ENCODE results near the gene GLG1.

GLG1 gene

GRCh38 chr16:74585846-74586443 lies 21.0 kb downstream of the GLG1 start:
- H2AFZ ChIP-seq (ENCODE audit: low read depth, low read length) = no peak overlapping the region
- H3K4me2 ChIP-seq (ENCODE audit: low read length) = no peak overlapping the region
- peaks cover 16% of the 10 kb centered on the region for H3K36me3 ChIP-seq (replicated peaks; ENCODE audit: low read depth, low read length)
- H3K9ac ChIP-seq (ENCODE audit: low read length) = no peak overlapping the region
- H3K9me3 ChIP-seq (ENCODE audit: insufficient read depth, low read length) = no peaks in the 10 kb centered on the region
- no peaks in the 10 kb centered on the region for H3K27me3 ChIP-seq (ENCODE audit: low read depth, low read length)
- H3K79me2 ChIP-seq (ENCODE audit: low read length) = peaks cover 94% of the 10 kb centered on the region
- TF ChIP-seq CTCF (IDR thresholded peaks at IDR 0.05; ENCODE audit: low read depth, low read length) (no peak), EZH2phosphoT487 (IDR thresholded peaks at IDR 0.05; ENCODE audit: low read depth) (no peak)
- H3K27ac ChIP-seq (ENCODE audit: low read length) = no peak overlapping the region
- H4K20me1 ChIP-seq (ENCODE audit: insufficient read depth, low read length) = peaks cover 22% of the 10 kb centered on the region
- H3K4me1 ChIP-seq (ENCODE audit: low read length) = peaks cover 61% of the 10 kb centered on the region
- H3K4me3 ChIP-seq (ENCODE audit: low read length) = no peak overlapping the region

GRCh38 chr16:74583926-74584666 lies 22.8 kb downstream of the GLG1 start:
- H2AFZ ChIP-seq (ENCODE audit: low read depth, low read length) = no peak overlapping the region
- no peak overlapping the region for H3K9ac ChIP-seq (ENCODE audit: low read length)
- H3K4me2 ChIP-seq (ENCODE audit: low read length) = 0 out of 2 replicates have a peak overlapping the region, but pooled peaks have one; percentile 1
- H3K4me3 ChIP-seq (ENCODE audit: low read length) = no peak overlapping the region
- H3K79me2 ChIP-seq (ENCODE audit: low read length) = peaks cover 98% of the 10 kb centered on the region
- H3K36me3 ChIP-seq (replicated peaks; ENCODE audit: low read depth, low read length) = peaks cover 13% of the 10 kb centered on the region
- no peaks in the 10 kb centered on the region for H3K27me3 ChIP-seq (ENCODE audit: low read depth, low read length)
- TF ChIP-seq EZH2phosphoT487 (IDR thresholded peaks at IDR 0.05; ENCODE audit: low read depth) (no peak), CTCF (IDR thresholded peaks at IDR 0.05; ENCODE audit: low read depth, low read length) (no peak)
- H3K9me3 ChIP-seq (ENCODE audit: insufficient read depth, low read length) = no peaks in the 10 kb centered on the region
- H3K4me1 ChIP-seq (ENCODE audit: low read length) = peaks cover 53% of the 10 kb centered on the region
- peaks cover 30% of the 10 kb centered on the region for H4K20me1 ChIP-seq (ENCODE audit: insufficient read depth, low read length)
- no peak overlapping the region for H3K27ac ChIP-seq (ENCODE audit: low read length)

GRCh38 chr16:74582970-74583369 lies 23.9 kb downstream of the GLG1 start:
- H3K4me1 ChIP-seq (ENCODE audit: low read length) = peaks cover 53% of the 10 kb centered on the region
- H3K9ac ChIP-seq (ENCODE audit: low read length) = no peak overlapping the region
- no peak overlapping the region for H3K4me2 ChIP-seq (ENCODE audit: low read length)
- H3K9me3 ChIP-seq (ENCODE audit: insufficient read depth, low read length) = no peaks in the 10 kb centered on the region
- no peak overlapping the region for H3K4me3 ChIP-seq (ENCODE audit: low read length)
- H3K27ac ChIP-seq (ENCODE audit: low read length) = no peak overlapping the region
- H3K27me3 ChIP-seq (ENCODE audit: low read depth, low read length) = no peaks in the 10 kb centered on the region
- peaks cover 41% of the 10 kb centered on the region for H4K20me1 ChIP-seq (ENCODE audit: insufficient read depth, low read length)
- peaks cover 5% of the 10 kb centered on the region for H3K36me3 ChIP-seq (replicated peaks; ENCODE audit: low read depth, low read length)
- peaks cover 98% of the 10 kb centered on the region for H3K79me2 ChIP-seq (ENCODE audit: low read length)
- TF ChIP-seq EZH2phosphoT487 (IDR thresholded peaks at IDR 0.05; ENCODE audit: low read depth) (no peak), CTCF (IDR thresholded peaks at IDR 0.05; ENCODE audit: low read depth, low read length) (no peak)
- H2AFZ ChIP-seq (ENCODE audit: low read depth, low read length) = no peak overlapping the region

GRCh38 chr16:74580833-74581232 lies 26.1 kb downstream of the GLG1 start:
- Histone ChIP-seq H3K79me2 (ENCODE audit: low read length) (peaks cover 98% of the 10 kb centered on the region), H3K4me2 (ENCODE audit: low read length) (peak overlapping the region; percentile 39), H3K4me1 (ENCODE audit: low read length) (peaks cover 42% of the 10 kb centered on the region), H4K20me1 (ENCODE audit: insufficient read depth, low read length) (peaks cover 39% of the 10 kb centered on the region), H3K4me3 (ENCODE audit: low read length) (no peak overlapping the region), H3K27ac (ENCODE audit: low read length) (no peak overlapping the region), H3K36me3 (replicated peaks; ENCODE audit: low read depth, low read length) (no peaks in the 10 kb centered on the region), H3K9me3 (ENCODE audit: insufficient read depth, low read length) (no peaks in the 10 kb centered on the region), H2AFZ (ENCODE audit: low read depth, low read length) (no peak overlapping the region), H3K9ac (ENCODE audit: low read length) (no peak overlapping the region), H3K27me3 (ENCODE audit: low read depth, low read length) (no peaks in the 10 kb centered on the region)
- TF ChIP-seq CTCF (IDR thresholded peaks at IDR 0.05; ENCODE audit: low read depth, low read length) (no peak), EZH2phosphoT487 (IDR thresholded peaks at IDR 0.05; ENCODE audit: low read depth) (no peak)
